ENCODE measurements around the gene TMEM51. TPM values are rescaled to one million over a fixed set of nuclear protein-coding genes. Genes with fewer than 3 reads are reported as not detected.

The TMEM51 gene
- total RNA-seq, 2 experiments from 2014 or later = not detected

GRCh38 chr1:15201849-15202551, 48.5 kb downstream of the TMEM51 start:
- Mint-ChIP-seq H3K27ac (no peak overlapping the region), H3K4me1 (no peaks in the 10 kb centered on the region), H3K4me3 (no peak overlapping the region), H3K9me3 (no peaks in the 10 kb centered on the region), H3K27me3 (peaks cover 4% of the 10 kb centered on the region), H3K36me3 (ENCODE audit: low read depth) (no peaks in the 10 kb centered on the region)
- DNase-seq = no peak
- POLR2A ChIA-PET = no interaction called here
- CTCF ChIA-PET = no interaction called here

DNA sequence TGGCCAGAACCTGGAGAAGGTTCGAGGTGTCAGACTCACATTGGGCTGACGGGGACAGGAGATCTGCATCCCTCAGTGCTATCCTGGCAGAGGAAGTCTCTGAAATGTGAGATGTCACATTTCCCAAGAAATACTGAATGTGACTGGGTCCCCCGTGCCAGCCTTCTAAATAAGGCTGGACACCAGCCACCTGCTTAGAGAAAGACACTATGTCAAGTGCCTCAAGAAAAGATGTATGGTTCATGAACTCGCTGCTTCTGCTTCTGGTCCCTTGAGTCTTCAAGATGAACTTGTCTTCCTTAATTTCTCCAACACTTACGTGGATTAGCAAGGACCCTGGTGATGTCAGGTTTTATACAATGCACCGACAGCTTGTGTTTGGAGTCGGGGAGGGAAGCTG, 51.4 kb downstream of the TMEM51 start:
- Mint-ChIP-seq H3K4me3 (no peak overlapping the region), H3K27ac (no peak overlapping the region), H3K9me3 (no peaks in the 10 kb centered on the region), H3K36me3 (ENCODE audit: low read depth) (no peaks in the 10 kb centered on the region), H3K4me1 (no peaks in the 10 kb centered on the region), H3K27me3 (peaks cover 7% of the 10 kb centered on the region)
- ChIA-PET POLR2A (no interaction called here), CTCF (no interaction called here)
- DNase-seq = no peak

DNA sequence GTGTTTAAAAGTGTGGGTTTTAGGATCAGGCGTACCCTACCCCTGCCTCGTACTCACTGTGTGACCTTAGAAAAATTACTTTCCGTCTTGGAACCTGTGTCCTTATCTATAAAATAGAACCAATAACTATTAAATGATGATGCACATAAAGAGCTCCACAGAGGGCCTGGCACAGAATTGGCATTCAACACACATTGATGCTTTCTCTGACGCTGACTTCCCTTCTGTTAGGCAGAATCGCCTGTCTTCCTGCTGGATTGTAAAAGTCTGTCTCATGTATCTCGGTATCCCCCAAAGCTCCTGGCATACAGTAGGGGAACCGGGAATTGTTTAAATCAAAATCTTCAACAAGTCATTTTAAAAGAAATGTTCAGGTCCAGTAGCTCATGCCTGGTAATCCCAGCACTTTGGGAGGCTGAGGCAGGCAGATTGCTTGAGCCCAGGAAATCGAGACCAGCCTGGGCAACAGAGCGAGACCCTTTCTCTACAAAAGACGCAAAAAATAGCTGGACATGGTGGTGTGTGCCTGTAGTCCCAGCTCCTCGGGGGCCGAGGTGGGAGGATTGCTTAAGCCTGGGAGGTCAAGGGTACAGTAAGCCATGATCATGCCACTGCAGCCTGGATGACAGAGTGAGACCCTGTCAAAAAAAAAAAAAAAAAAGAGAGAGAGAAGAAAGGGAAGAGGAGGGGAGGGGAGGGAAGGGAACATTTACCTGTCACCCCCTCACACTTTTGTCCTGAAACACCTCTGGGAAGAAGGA, 52.2 kb downstream of the TMEM51 start:
- CTCF ChIA-PET = no interaction called here
- no peaks in the 10 kb centered on the region for H3K4me1 Mint-ChIP-seq

GRCh38 chr1:15206418-15207030, 53.0 kb downstream of the TMEM51 start:
- H3K27ac Mint-ChIP-seq = no peak overlapping the region
- CTCF ChIA-PET = no interaction called here

More for the DNA sequence above, 52.2 kb downstream of the TMEM51 start:
- H3K27ac Mint-ChIP-seq = no peak overlapping the region
- POLR2A ChIA-PET = no interaction called here
- H3K9me3 Mint-ChIP-seq = no peaks in the 10 kb centered on the region
- DNase-seq = no peak
- H3K36me3 Mint-ChIP-seq (ENCODE audit: low read depth) = no peaks in the 10 kb centered on the region
- peaks cover 10% of the 10 kb centered on the region for H3K27me3 Mint-ChIP-seq
- H3K4me3 Mint-ChIP-seq = no peak overlapping the region

DNA sequence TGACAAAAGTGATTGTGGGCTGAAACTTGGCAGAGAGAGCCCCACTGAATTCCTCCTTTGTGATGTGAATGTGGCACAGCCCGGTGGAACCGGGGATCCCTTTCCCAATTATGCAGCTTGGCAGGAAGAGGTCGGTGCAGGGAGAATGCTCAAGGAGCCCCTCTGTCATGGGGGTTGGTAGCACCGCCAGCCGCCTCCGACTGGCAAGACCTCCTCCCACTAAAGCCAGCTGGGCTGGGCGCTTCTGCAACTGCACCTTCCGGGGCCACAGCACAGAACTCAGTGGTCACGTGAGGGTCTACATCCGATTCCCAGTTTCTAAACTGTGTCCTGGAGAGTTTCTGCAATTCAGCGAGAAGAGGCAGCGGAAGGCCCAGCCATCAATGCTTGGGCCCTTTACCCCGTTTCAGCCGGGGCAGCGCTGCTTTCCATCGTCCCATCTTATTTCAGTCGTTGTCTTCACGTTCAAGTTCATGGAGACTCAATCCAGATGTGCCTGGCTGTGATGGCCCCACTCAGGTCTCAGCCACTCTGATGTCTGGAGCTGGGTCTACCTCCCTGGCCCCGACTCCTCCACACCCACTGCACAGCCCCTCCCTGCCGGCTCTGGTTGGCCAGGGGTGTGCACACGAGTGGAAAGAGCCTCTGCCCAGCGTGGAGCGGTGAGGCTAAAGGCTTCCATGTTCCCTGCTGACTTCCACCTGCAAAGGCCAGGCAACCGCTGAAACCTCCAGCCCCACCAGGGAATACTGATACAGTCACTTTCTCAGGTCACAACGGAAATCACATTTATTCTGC, 53.7 kb downstream of the TMEM51 start:
- Mint-ChIP-seq H3K27me3 (peaks cover 9% of the 10 kb centered on the region), H3K4me3 (no peak overlapping the region), H3K9me3 (no peaks in the 10 kb centered on the region), H3K36me3 (ENCODE audit: low read depth) (no peaks in the 10 kb centered on the region), H3K27ac (no peak overlapping the region), H3K4me1 (no peaks in the 10 kb centered on the region)
- DNase-seq = no peak
- CTCF ChIA-PET = no interaction called here
- POLR2A ChIA-PET = no interaction called here

More at GRCh38 chr1:15206418-15207030, 53.0 kb downstream of the TMEM51 start:
- Mint-ChIP-seq H3K27me3 (peaks cover 9% of the 10 kb centered on the region), H3K4me3 (no peak overlapping the region), H3K9me3 (no peaks in the 10 kb centered on the region), H3K4me1 (no peaks in the 10 kb centered on the region), H3K36me3 (ENCODE audit: low read depth) (no peaks in the 10 kb centered on the region)
- POLR2A ChIA-PET = no interaction called here
- DNase-seq = no peak

DNA sequence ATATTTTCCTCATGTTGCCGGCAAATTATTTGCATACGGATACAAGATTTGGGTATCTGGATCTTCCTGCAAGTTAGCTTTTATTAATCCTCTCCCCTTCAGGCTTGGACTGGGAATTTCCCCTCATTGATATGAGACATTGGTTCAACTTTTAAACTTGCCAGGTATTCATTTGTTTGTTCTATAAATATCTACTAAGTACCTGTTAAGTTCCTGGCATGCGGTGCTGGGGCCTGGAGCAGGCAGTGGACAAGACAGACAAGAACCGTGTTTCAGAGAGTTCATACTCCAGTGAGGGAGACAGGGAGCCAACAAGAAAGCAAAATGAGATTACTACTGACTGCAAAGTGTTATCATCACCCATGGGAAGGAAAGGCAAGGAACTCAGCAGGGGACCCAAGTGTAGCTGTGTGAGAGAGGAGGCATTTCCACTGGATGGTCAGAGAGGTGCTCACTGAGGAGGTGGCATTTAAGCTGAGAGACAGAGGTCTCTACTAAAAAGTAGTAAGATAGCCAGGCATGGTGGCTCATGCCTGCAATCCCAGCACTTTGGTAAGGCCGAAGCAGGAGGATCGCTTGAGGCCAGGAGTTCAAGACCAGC, 54.4 kb downstream of the TMEM51 start:
- no peak for DNase-seq
- Mint-ChIP-seq H3K4me1 (no peaks in the 10 kb centered on the region), H3K27me3 (peaks cover 13% of the 10 kb centered on the region), H3K36me3 (ENCODE audit: low read depth) (no peaks in the 10 kb centered on the region), H3K9me3 (no peaks in the 10 kb centered on the region), H3K4me3 (no peak overlapping the region), H3K27ac (no peak overlapping the region)
- ChIA-PET POLR2A (no interaction called here), CTCF (interaction anchor here (1.2 kb wide), 1 partner anchor 12 kb away, joined by 3 read pairs; no protein-coding TSS in a partner anchor)

GRCh38 chr1:15210651-15211375, 57.3 kb downstream of the TMEM51 start:
- peaks cover 13% of the 10 kb centered on the region for H3K27me3 Mint-ChIP-seq
- ChIA-PET CTCF (no interaction called here), POLR2A (no interaction called here)
- no peaks in the 10 kb centered on the region for H3K36me3 Mint-ChIP-seq (ENCODE audit: low read depth)
- no peaks in the 10 kb centered on the region for H3K4me1 Mint-ChIP-seq
- no peak for DNase-seq
- no peak overlapping the region for H3K4me3 Mint-ChIP-seq
- H3K9me3 Mint-ChIP-seq = no peaks in the 10 kb centered on the region
- H3K27ac Mint-ChIP-seq = no peak overlapping the region

GRCh38 chr1:15211424-15211823, 57.9 kb downstream of the TMEM51 start:
- no peak for DNase-seq
- CTCF ChIA-PET = no interaction called here
- POLR2A ChIA-PET = no interaction called here
- Mint-ChIP-seq H3K27ac (no peak overlapping the region), H3K4me3 (no peak overlapping the region), H3K4me1 (no peaks in the 10 kb centered on the region), H3K27me3 (peaks cover 13% of the 10 kb centered on the region), H3K9me3 (no peaks in the 10 kb centered on the region), H3K36me3 (ENCODE audit: low read depth) (no peaks in the 10 kb centered on the region)

DNA sequence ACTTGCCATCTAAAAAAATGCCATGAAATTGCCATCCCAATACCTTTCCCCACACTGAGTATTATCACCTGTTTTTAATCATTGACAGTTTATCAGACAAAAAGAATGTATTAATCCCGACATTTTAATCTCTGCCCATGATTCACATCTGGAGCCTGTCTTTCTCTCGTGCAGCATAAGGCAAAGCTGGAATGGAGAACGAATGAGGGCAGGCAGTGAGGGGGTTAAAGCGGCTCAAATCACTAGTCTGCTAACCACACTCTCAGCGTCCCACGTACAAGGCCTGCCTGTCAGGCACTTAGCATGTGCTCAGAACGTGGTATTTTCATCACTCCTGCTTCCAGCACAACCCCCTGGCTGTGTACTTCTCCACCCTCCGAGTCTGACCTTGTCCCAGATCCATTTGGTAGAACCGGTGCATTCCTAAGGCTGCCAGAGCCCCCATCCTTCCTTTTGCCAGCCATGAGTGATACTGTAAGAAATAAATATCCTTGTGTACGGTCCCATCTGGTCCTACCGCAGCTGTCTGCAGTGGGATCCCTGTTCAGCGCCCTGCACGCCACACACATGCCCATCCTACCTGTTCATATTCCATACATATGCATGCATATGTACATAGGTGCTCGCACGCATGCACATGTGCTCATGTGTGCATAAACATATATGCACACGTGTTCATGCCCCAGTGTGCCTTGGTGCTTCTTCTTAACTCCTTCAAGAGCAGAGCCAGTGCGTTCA, 58.8 kb downstream of the TMEM51 start:
- Mint-ChIP-seq H3K9me3 (no peaks in the 10 kb centered on the region), H3K36me3 (ENCODE audit: low read depth) (no peaks in the 10 kb centered on the region), H3K27ac (no peak overlapping the region), H3K27me3 (peaks cover 20% of the 10 kb centered on the region), H3K4me1 (no peaks in the 10 kb centered on the region), H3K4me3 (no peak overlapping the region)
- ChIA-PET POLR2A (no interaction called here), CTCF (no interaction called here)
- DNase-seq = no peak

DNA sequence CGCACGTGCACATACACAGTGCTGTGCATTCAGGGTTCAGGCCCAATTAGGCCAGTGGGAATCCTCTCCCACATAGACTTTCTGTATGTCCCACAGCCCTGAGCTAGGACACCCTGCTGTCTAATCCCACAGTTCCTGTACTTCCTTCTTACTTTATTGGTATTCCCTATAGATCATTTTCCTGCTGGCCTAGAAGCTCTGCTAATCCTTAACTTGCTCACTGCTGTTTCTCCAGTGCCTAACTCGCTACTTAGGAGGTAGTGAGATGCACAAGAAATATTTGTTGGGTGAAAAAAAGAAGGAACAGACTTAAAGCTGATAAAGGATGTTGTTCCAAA, 59.4 kb downstream of the TMEM51 start:
- no peaks in the 10 kb centered on the region for H3K9me3 Mint-ChIP-seq
- CTCF ChIA-PET = no interaction called here
- H3K27ac Mint-ChIP-seq = no peak overlapping the region
- H3K4me3 Mint-ChIP-seq = no peak overlapping the region
- H3K4me1 Mint-ChIP-seq = peaks cover 2% of the 10 kb centered on the region
- POLR2A ChIA-PET = no interaction called here
- H3K36me3 Mint-ChIP-seq (ENCODE audit: low read depth) = no peaks in the 10 kb centered on the region
- DNase-seq = no peak
- H3K27me3 Mint-ChIP-seq = peaks cover 26% of the 10 kb centered on the region

DNA sequence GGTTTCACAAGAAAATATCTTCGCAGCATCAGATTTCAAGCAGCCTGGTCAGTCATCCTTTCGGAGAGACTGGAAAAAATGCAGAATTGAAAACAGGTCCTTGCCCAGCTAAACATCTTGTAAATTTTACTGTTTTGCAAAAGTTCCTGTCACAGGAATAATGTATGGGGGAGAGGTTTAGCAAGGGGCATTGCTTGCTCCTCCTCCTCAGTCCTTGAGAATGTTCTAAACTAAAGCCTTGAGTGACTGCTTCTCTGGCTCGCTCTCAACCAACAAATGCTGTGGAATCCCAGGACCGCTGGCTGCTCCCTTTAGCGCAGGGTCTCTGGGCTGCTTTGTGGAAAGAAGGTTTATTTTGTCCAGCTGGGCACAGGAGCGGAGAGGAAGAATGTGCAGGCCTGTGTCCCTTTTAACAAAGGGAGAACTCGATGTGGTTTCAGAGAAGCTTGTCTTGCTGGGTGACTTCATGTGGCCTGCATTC, 59.8 kb downstream of the TMEM51 start:
- ChIA-PET CTCF (no interaction called here), POLR2A (no interaction called here)
- H3K4me1 Mint-ChIP-seq = peaks cover 6% of the 10 kb centered on the region

DNA sequence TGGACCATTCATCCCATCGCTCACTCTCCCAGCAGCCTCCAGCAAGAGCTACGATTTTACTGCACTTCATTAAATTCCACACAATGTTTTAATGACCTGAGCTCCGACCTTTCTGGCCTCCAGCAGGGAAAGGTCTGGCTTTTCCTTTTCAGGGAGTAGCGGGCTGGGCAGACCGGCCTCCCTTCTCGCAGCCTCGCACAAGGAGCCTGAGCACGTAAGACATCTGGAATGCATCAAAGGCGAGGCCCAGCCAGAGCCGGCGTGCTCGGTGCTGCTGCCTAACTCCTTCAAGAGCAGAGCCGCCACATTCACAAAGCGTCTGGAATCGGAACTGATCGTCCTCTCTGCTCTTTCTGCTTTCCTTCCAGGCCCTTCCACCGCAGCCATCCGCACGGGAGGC, 61.0 kb downstream of the TMEM51 start:
- H3K27me3 Mint-ChIP-seq = peaks cover 29% of the 10 kb centered on the region
- no peak for DNase-seq
- POLR2A ChIA-PET = no interaction called here
- no peak overlapping the region for H3K4me3 Mint-ChIP-seq
- no peak overlapping the region for H3K27ac Mint-ChIP-seq
- H3K9me3 Mint-ChIP-seq = peaks cover 2% of the 10 kb centered on the region
- peaks cover 9% of the 10 kb centered on the region for H3K4me1 Mint-ChIP-seq
- H3K36me3 Mint-ChIP-seq (ENCODE audit: low read depth) = no peaks in the 10 kb centered on the region
- CTCF ChIA-PET = no interaction called here

More for the DNA sequence above, 59.8 kb downstream of the TMEM51 start:
- H3K27me3 Mint-ChIP-seq = peaks cover 26% of the 10 kb centered on the region
- H3K9me3 Mint-ChIP-seq = no peaks in the 10 kb centered on the region
- no peak for DNase-seq
- no peak overlapping the region for H3K27ac Mint-ChIP-seq
- H3K36me3 Mint-ChIP-seq (ENCODE audit: low read depth) = no peaks in the 10 kb centered on the region
- no peak overlapping the region for H3K4me3 Mint-ChIP-seq
